HepG2 (cell line): ENCODE results near the gene UGT1A8. TPM values are rescaled to one million over a fixed set of nuclear protein-coding genes. Genes with fewer than 3 reads are reported as not detected.
"Not testable (repeated sequence)": the region's sequence is repeated elsewhere in the genome, so short reads cannot be mapped to it uniquely, and the experiment has no call there.

Source experiments
- ATAC-seq: fragments of 200-7000 bp; cut with Tn5 transposase; 3 replicates; pipeline ENCODE4 v1.9.1; 2020; ENCODE audit warnings: mild to moderate bottlenecking, moderate library complexity
- BruUV-seq: library from RNA; stranded (reverse); fragments of 400-500 nt; replicated peaks from 2 replicates; lab custom pipeline; 2021; lab: Mats Ljungman, UMichigan
- CTCF ChIA-PET: fragments of 300-600 bp; formaldehyde crosslinking; extraction: SDS; loops from one replicate; lab custom pipeline; 2021; ENCODE audit warnings: low total read pairs, inconsistent platforms, low intra/inter-chr PET ratio; lab: Yijun Ruan, JAX
- POLR2A ChIA-PET: fragments of 350-600 bp; sonication (Branson Sonifier 250); formaldehyde crosslinking; loops from one replicate; lab custom pipeline; 2020; ENCODE audit warnings: antibody characterized with exemption, inconsistent platforms; lab: Yijun Ruan, JAX
- DNase-seq: peaks from one replicate; pipeline ENCODE4 v3.0.0-alpha.2; 2015; ENCODE audit warnings: low spot score
- FAIRE-seq: peaks from 3 replicates; lab custom pipeline; 2011; peaks lifted over from hg19 to GRCh38; lab: Jason Lieb, UNC
- H2AFZ ChIP-seq: one replicate; pipeline ENCODE4 v1.6.1; 2011; ENCODE audit warnings: low read length, inconsistent platforms
- H3K27ac ChIP-seq: fragments of 300-600 bp; 3 replicates; pipeline ENCODE4 v1.8.0; 2011; ENCODE audit warnings: mixed run types, mild to moderate bottlenecking, mixed read lengths, low read length, inconsistent platforms; ENCODE audit not compliant: insufficient read depth; ENCODE audit errors: extremely low read length
- H3K27me3 ChIP-seq, 2 experiments: fragments of 200-600 bp in 1 of 2; 2 replicates in 1 of 2; 3 replicates in 1 of 2; pipeline versions ENCODE4 v1.6.0 to v1.8.0; 2011; ENCODE audit warnings: low read length in 2 of 2, mild to moderate bottlenecking in 2 of 2, moderate library complexity in 2 of 2, inconsistent platforms in 1 of 2; ENCODE audit not compliant: insufficient read depth in 2 of 2, control insufficient read depth in 1 of 2
- H3K36me3 ChIP-seq, 2 experiments: fragments of 200-600 bp in 1 of 2; replicated peaks in 1 of 2; 2 replicates in 1 of 2; 3 replicates in 1 of 2; pipeline versions ENCODE4 v1.5.1 to v1.8.0; 2011; ENCODE audit warnings: low read length in 2 of 2, inconsistent platforms in 1 of 2; ENCODE audit not compliant: insufficient read depth in 2 of 2, control insufficient read depth in 1 of 2
- H3K4me1 ChIP-seq: 2 replicates; pipeline ENCODE4 v1.5.1; 2012; ENCODE audit warnings: low read length, inconsistent platforms; ENCODE audit not compliant: insufficient read depth
- H3K4me2 ChIP-seq: 2 replicates; pipeline ENCODE4 v1.6.0; 2011; ENCODE audit warnings: low read depth, low read length, inconsistent platforms
- H3K4me3 ChIP-seq, 3 experiments: fragments of 200-600 bp in 1 of 3; sonication (generic), shearing (Covaris generic) in 1 of 3; replicated peaks in 1 of 3; 2 replicates each; pipeline ENCODE4 v1.5.1; 2011 to 2016; ENCODE audit warnings: low read length in 3 of 3, inconsistent platforms in 2 of 3, low read depth in 2 of 3, mild to moderate bottlenecking in 2 of 3, control low read depth in 1 of 3, mixed read lengths in 1 of 3; ENCODE audit not compliant: insufficient read depth in 1 of 3
- H3K79me2 ChIP-seq: one replicate; pipeline ENCODE4 v1.6.1; 2011; ENCODE audit warnings: low read length, inconsistent platforms; ENCODE audit not compliant: insufficient read depth
- H3K9ac ChIP-seq: 2 replicates; pipeline ENCODE4 v1.6.0; 2011; ENCODE audit warnings: mild to moderate bottlenecking, low read depth, low read length, inconsistent platforms; ENCODE audit not compliant: insufficient read depth
- H3K9me3 ChIP-seq: 2 replicates; pipeline ENCODE4 v1.5.1; 2012; ENCODE audit warnings: mild to moderate bottlenecking, low read length
- H4K20me1 ChIP-seq: 2 replicates; pipeline ENCODE4 v1.6.0; 2011; ENCODE audit warnings: inconsistent platforms, mild to moderate bottlenecking, low read length, moderate library complexity; ENCODE audit not compliant: insufficient read depth
- CREM ChIP-seq, 2 experiments: sonication (generic) in 1 of 2; formaldehyde crosslinking in 1 of 2; IDR thresholded peaks; 2 replicates each; pipeline versions ENCODE4 v1.4.0 to v1.6.1; 2016 to 2020; ENCODE audit warnings: antibody characterized with exemption in 1 of 2, mild to moderate bottlenecking in 1 of 2, missing genetic modification reagents in 1 of 2
- ELK4 ChIP-seq: sonication (generic); formaldehyde crosslinking; IDR thresholded peaks from 2 replicates; pipeline ENCODE4 v1.9.0; 2021; ENCODE audit warnings: missing genetic modification reagents, borderline replicate concordance
- EP300 ChIP-seq, 3 experiments: sonication (generic) in 1 of 3; formaldehyde crosslinking in 1 of 3; IDR thresholded peaks; 2 replicates each; pipeline versions ENCODE4 v1.5.1 to v1.6.1; 2011 to 2020; ENCODE audit warnings: low read depth in 2 of 3, low read length in 2 of 3, borderline replicate concordance in 1 of 3, improper control_type of control experiment in 1 of 3, mild to moderate bottlenecking in 1 of 3, missing genetic modification reagents in 1 of 3, moderate library complexity in 1 of 3
- GATA4 ChIP-seq: sonication (generic); IDR thresholded peaks from 2 replicates; pipeline ENCODE4 v1.6.1; 2016; ENCODE audit warnings: antibody characterized with exemption, low read depth, borderline replicate concordance
- KLF13 ChIP-seq: sonication (generic); formaldehyde crosslinking; IDR thresholded peaks from 2 replicates; pipeline ENCODE4 v1.4.0; 2020; ENCODE audit warnings: mild to moderate bottlenecking, missing genetic modification reagents
- MAFF ChIP-seq: IDR thresholded peaks from 2 replicates; pipeline ENCODE4 v1.6.1; 2011; ENCODE audit warnings: low read depth, low read length, improper control_type of control experiment
- MEIS2 ChIP-seq: sonication (generic); formaldehyde crosslinking; IDR thresholded peaks from 2 replicates; pipeline ENCODE4 v1.9.0; 2021; ENCODE audit warnings: mild to moderate bottlenecking, missing genetic modification reagents
- NFE2L2 ChIP-seq: fragments of 150-350 bp; IDR thresholded peaks from 2 replicates; pipeline ENCODE4 v1.6.1; 2014; ENCODE audit warnings: low read length
- NPAS2 ChIP-seq: sonication (generic); formaldehyde crosslinking; IDR thresholded peaks from 2 replicates; pipeline ENCODE4 v1.8.0; 2022; ENCODE audit warnings: mild to moderate bottlenecking, missing genetic modification reagents, borderline replicate concordance
- PAX8 ChIP-seq: sonication (generic); formaldehyde crosslinking; IDR thresholded peaks from 2 replicates; pipeline ENCODE4 v1.8.0; 2022; ENCODE audit warnings: mild to moderate bottlenecking, missing genetic modification reagents, borderline replicate concordance
- RXRA ChIP-seq: sonication (generic); formaldehyde crosslinking; IDR thresholded peaks from 2 replicates; pipeline ENCODE4 v1.5.1; 2020; ENCODE audit warnings: missing genetic modification reagents
- SCMH1 ChIP-seq: sonication (generic); formaldehyde crosslinking; IDR thresholded peaks from 2 replicates; pipeline ENCODE4 v1.9.0; 2021; ENCODE audit warnings: missing genetic modification reagents, mild to moderate bottlenecking, borderline replicate concordance
- ZNF235 ChIP-seq: sonication (generic); formaldehyde crosslinking; IDR thresholded peaks from 2 replicates; pipeline ENCODE4 v1.8.1; 2023; ENCODE audit warnings: mild to moderate bottlenecking, missing genetic modification reagents, borderline replicate concordance
- ZNF777 ChIP-seq: sonication (generic); formaldehyde crosslinking; IDR thresholded peaks from 2 replicates; pipeline ENCODE4 v1.4.0; 2020; ENCODE audit warnings: missing genetic modification reagents
- WGBS: methylation state at CpG from one replicate; pipeline ENCODE4 v1.1.6; 2017; ENCODE audit warnings: low lambda C conversion rate; 5-methylcytosine and 5-hydroxymethylcytosine counted together
- in situ Hi-C: cut with HindIII; loops from 2 replicates; pipeline ENCODE4 v1.10.0; 2017; ENCODE audit warnings: low pct_unique_long_range_greater_than_20kb; ENCODE audit not compliant: extremely low pct_ligation_motif_present
- intact Hi-C: fragments of 100-400 bp; cut with micrococcal nuclease; formaldehyde crosslinking; loops from one replicate; pipeline ENCODE4 v1.10.0; 2022; ENCODE audit not compliant: unreplicated experiment
- polyA plus RNA-seq, 8 experiments: library from polyadenylated mRNA; depleted of rRNA in 3 of 8; stranded (reverse) in 7 of 8; unstranded in 1 of 8; fragments of >200 nt; fragmentation: Illumina TruSeq in 4 of 8; extraction: Trizol in 4 of 8; gene quantifications; 2 replicates each; pipeline versions ENCODE4 v1.2.1 to v1.2.3, GENCODE V29; 2011 to 2016; ENCODE audit warnings: low read depth in 4 of 8, missing spikeins in 1 of 8, mixed read lengths in 1 of 8; ENCODE audit not compliant: insufficient read depth in 1 of 8
- total RNA-seq, 5 experiments: library from RNA; depleted of rRNA; stranded (reverse); fragments of >200 nt; fragmentation: Illumina TruSeq; extraction: Trizol; gene quantifications; 2 replicates each; pipeline ENCODE4 v1.2.3, GENCODE V29; 2016; ENCODE audit warnings: low read depth in 1 of 5
- TF ChIP-seq, protein P1 (sequence below): sonication (generic); formaldehyde crosslinking; IDR thresholded peaks from 2 replicates; pipeline ENCODE4 v1.4.0; 2020; ENCODE audit warnings: missing genetic modification reagents

Gene UGT1A8
- total and polyA plus RNA-seq, 2 of the 13 experiments (the other 11 are each of a cell fraction or from before 2014, with no cell fraction given), result not detected

GRCh38 chr2:233700028-233700635, 82.7 kb downstream of the UGT1A8 start:
- no peak overlapping the region for H3K4me2 ChIP-seq
- DNase-seq (peak; percentile 56), ATAC-seq (no peak), FAIRE-seq (no peak)
- ChIA-PET POLR2A (no interaction called here), CTCF (no interaction called here)
- no TSS peak for BruUV-seq
- TF ChIP-seq ZNF235 (CRISPR knock-in tag) (no peak), GATA4 (peak; percentile 27; the same call in 1 of the 2 replicates), KLF13 (CRISPR knock-in tag) (no peak), ZNF777 (no peak), CREM (IDR thresholded peaks at IDR 0.05) (peak; percentile 30; the same call in 1 of the 2 replicates), CREM (CRISPR knock-in tag; IDR thresholded peaks at IDR 0.05) (no peak), NPAS2 (CRISPR knock-in tag) (no peak), RXRA (CRISPR knock-in tag) (peak; percentile 63; the same call in 1 of the 2 replicates), PAX8 (CRISPR knock-in tag) (no peak), MAFF (peak; percentile 21; the same call in 1 of the 2 replicates), MEIS2 (CRISPR knock-in tag) (no peak), ELK4 (CRISPR knock-in tag) (no peak), NFE2L2 (peak; percentile 88), EP300 (IDR thresholded peaks at IDR 0.05; ENCODE audit: low read depth in 2 of 2, low read length in 2 of 2) (peak in 1 of 2 experiments; percentile 59; a peak in 1 of 4 replicates), EP300 (CRISPR knock-in tag; IDR thresholded peaks at IDR 0.05; ENCODE audit: borderline replicate concordance) (peak; percentile 74), SCMH1 (no peak)
- TF ChIP-seq, protein P1, sequence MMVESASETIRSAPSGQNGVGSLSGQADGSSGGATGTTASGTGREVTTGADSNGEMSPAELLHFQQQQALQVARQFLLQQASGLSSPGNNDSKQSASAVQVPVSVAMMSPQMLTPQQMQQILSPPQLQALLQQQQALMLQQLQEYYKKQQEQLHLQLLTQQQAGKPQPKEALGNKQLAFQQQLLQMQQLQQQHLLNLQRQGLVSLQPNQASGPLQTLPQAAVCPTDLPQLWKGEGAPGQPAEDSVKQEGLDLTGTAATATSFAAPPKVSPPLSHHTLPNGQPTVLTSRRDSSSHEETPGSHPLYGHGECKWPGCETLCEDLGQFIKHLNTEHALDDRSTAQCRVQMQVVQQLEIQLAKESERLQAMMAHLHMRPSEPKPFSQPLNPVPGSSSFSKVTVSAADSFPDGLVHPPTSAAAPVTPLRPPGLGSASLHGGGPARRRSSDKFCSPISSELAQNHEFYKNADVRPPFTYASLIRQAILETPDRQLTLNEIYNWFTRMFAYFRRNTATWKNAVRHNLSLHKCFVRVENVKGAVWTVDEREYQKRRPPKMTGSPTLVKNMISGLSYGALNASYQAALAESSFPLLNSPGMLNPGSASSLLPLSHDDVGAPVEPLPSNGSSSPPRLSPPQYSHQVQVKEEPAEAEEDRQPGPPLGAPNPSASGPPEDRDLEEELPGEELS (CRISPR knock-in tag), result no peak
- H2AFZ ChIP-seq, result no peak overlapping the region
- no peaks in the 10 kb centered on the region for H3K27me3 ChIP-seq
- 21% methylated on average over 1 of the region's 1 CpG for WGBS
- intact Hi-C loops, result no loop called here
- in situ Hi-C loops, result no loop called here
- H3K27ac ChIP-seq, result peak overlapping the region; percentile 12
- no peaks in the 10 kb centered on the region for H3K9me3 ChIP-seq
- H3K79me2 ChIP-seq, result no peaks in the 10 kb centered on the region
- H3K9ac ChIP-seq, result no peak overlapping the region
- no peak overlapping the region for H3K4me3 ChIP-seq
- H4K20me1 ChIP-seq, result no peaks in the 10 kb centered on the region
- H3K4me1 ChIP-seq, result peaks cover under 1% of the 10 kb centered on the region; the same call in 1 of the 2 replicates
- H3K36me3 ChIP-seq, result no peaks in the 10 kb centered on the region

- CTCF ChIA-PET, H3K9me3 ChIP-seq, H4K20me1 ChIP-seq, H2AFZ ChIP-seq, ATAC-seq, intact Hi-C loops, H3K27ac ChIP-seq, H3K36me3 ChIP-seq, FAIRE-seq, H3K4me3 ChIP-seq, BruUV-seq, H3K27me3 ChIP-seq, POLR2A ChIA-PET, H3K4me1 ChIP-seq, H3K4me2 ChIP-seq, DNase-seq, H3K79me2 ChIP-seq, H3K9ac ChIP-seq, in situ Hi-C loops: not testable (repeated sequence)
- WGBS, result 90% methylated on average over 5 of the region's 5 CpGs
Measured at GRCh38 chr2:233700842-233701241, 83.4 kb downstream of the UGT1A8 start.
